CD4-positive, alpha-beta memory T cell (primary cell): ENCODE data around the gene PHLDB2. TPM values are rescaled to one million over a fixed set of nuclear protein-coding genes. Genes with fewer than 3 reads are reported as not detected.

ENCODE experiments used
- CTCF ChIA-PET: fragments of 350-600 bp; sonication (Branson Sonifier 250); formaldehyde crosslinking; loops from one replicate; lab custom pipeline; 2021; ENCODE audit warnings: inconsistent platforms; ENCODE audit not compliant: partially characterized antibody; lab: Charles Lee
- POLR2A ChIA-PET: fragments of 350-600 bp; sonication (Branson Sonifier 250); formaldehyde crosslinking; loops from one replicate; lab custom pipeline; 2021; ENCODE audit not compliant: partially characterized antibody; lab: Charles Lee
- DNase-seq, 5 donors: peaks; one replicate each; pipeline versions ENCODE4 v3.0.0 to v3.0.0-alpha.2; 2020 to 2022; ENCODE audit warnings: mixed read lengths in 1 of 5
- H3K27ac ChIP-seq: one replicate; pipeline ENCODE4 v1.7.0; 2013; ENCODE audit warnings: low read depth, low read length
- H3K27me3 ChIP-seq: 2 replicates; pipeline ENCODE4 v1.7.0; 2013; ENCODE audit warnings: mild to moderate bottlenecking, low read length, moderate library complexity; ENCODE audit not compliant: insufficient read depth
- H3K36me3 ChIP-seq: 2 replicates; pipeline ENCODE4 v1.7.0; 2013; ENCODE audit warnings: mild to moderate bottlenecking, low read length, moderate library complexity; ENCODE audit not compliant: insufficient read depth
- H3K4me1 ChIP-seq: 2 replicates; pipeline ENCODE4 v1.7.0; 2013; ENCODE audit warnings: mild to moderate bottlenecking, low read length, moderate library complexity; ENCODE audit not compliant: insufficient read depth
- H3K4me3 ChIP-seq, 2 donors: one replicate each; pipeline ENCODE4 v1.7.0; 2013; ENCODE audit warnings: low read length in 2 of 2, mild to moderate bottlenecking in 1 of 2
- H3K9me3 ChIP-seq, 2 donors: one replicate each; pipeline ENCODE4 v1.7.0; 2013; ENCODE audit warnings: low read length in 2 of 2, control low read depth in 1 of 2; ENCODE audit not compliant: control insufficient read depth in 1 of 2
- H3K27ac Mint-ChIP-seq, 7 donors: one replicate each; pipeline ENCODE4 v1.8.0; 2020 to 2021; ENCODE audit warnings: mixed read lengths in 7 of 7, mild to moderate bottlenecking in 6 of 7, inconsistent platforms in 3 of 7, moderate library complexity in 3 of 7
- H3K27me3 Mint-ChIP-seq, 2 donors: one replicate each; pipeline ENCODE4 v1.8.0; 2020 to 2021; ENCODE audit warnings: mixed read lengths in 2 of 2
- H3K36me3 Mint-ChIP-seq, 2 donors: one replicate each; pipeline ENCODE4 v1.8.0; 2020 to 2021; ENCODE audit warnings: mixed read lengths in 2 of 2, inconsistent platforms in 1 of 2, mild to moderate bottlenecking in 1 of 2
- H3K4me1 Mint-ChIP-seq, 4 donors: one replicate each; pipeline ENCODE4 v1.8.0; 2020 to 2021; ENCODE audit warnings: mixed read lengths in 4 of 4, mild to moderate bottlenecking in 1 of 4
- H3K4me3 Mint-ChIP-seq, 8 donors: one replicate each; pipeline ENCODE4 v1.8.0; 2020 to 2021; ENCODE audit warnings: mixed read lengths in 8 of 8, mild to moderate bottlenecking in 7 of 8, moderate library complexity in 6 of 8, inconsistent platforms in 3 of 8
- H3K9me3 Mint-ChIP-seq, 8 donors: one replicate each; pipeline ENCODE4 v1.8.0; 2020 to 2021; ENCODE audit warnings: mixed read lengths in 8 of 8, mild to moderate bottlenecking in 5 of 8, inconsistent platforms in 3 of 8, moderate library complexity in 1 of 8
- intact Hi-C: fragments of 100-400 bp; cut with micrococcal nuclease; formaldehyde crosslinking; loops from one replicate; pipeline ENCODE4 v1.15.1; 2023
- polyA plus RNA-seq, 2 donors: library from polyadenylated mRNA; unstranded; fragments of 300-500 nt; fragmentation: Illumina TruSeq; gene quantifications; one replicate each; pipeline ENCODE4 v1.2.3, GENCODE V29; 2021
- total RNA-seq, 2 experiments: library from RNA; stranded (reverse); gene quantifications; one replicate each; pipeline ENCODE4 v1.2.3, GENCODE V29; 2021

Gene PHLDB2
- total and polyA plus RNA-seq, 4 experiments from 2014 or later, result 2.8 to 8.5 (median 7.8) TPM

DNA sequence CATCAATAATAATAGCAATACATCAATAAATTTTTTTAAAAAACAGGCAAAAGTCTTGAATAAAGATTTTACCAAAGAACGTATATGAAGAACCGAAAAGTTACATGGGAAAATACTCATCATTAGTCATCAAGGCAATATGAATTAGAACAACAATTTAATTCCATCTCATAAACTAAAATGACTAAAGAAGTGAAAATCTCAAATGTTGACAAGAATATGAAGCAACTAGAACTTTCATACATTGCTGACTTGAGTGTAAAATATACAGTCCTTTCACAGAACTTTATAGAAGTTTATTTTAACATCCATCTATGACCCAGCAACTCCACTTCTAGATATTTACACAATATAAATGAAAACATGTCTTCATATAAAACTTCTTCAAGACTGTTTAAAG is 84.5 kb downstream of the PHLDB2 start:
- Mint-ChIP-seq H3K27me3 (no peaks in the 10 kb centered on the region), H3K4me3 (no peak overlapping the region), H3K36me3 (peaks cover 15 to 43% of the 10 kb centered on the region in 2 donors), H3K4me1 (no peaks in the 10 kb centered on the region), H3K9me3 (no peaks in the 10 kb centered on the region), H3K27ac (no peak overlapping the region)
- intact Hi-C loops, result no loop called here
- H3K9me3 ChIP-seq, result no peaks in the 10 kb centered on the region
- CTCF ChIA-PET, result no interaction called here
- POLR2A ChIA-PET, result no interaction called here
- H3K27ac ChIP-seq, result no peak overlapping the region
- H3K4me1 ChIP-seq, result no peaks in the 10 kb centered on the region
- H3K4me3 ChIP-seq, result no peak overlapping the region
- H3K36me3 ChIP-seq, result no peaks in the 10 kb centered on the region
- no peak for DNase-seq
- H3K27me3 ChIP-seq, result no peaks in the 10 kb centered on the region

DNA sequence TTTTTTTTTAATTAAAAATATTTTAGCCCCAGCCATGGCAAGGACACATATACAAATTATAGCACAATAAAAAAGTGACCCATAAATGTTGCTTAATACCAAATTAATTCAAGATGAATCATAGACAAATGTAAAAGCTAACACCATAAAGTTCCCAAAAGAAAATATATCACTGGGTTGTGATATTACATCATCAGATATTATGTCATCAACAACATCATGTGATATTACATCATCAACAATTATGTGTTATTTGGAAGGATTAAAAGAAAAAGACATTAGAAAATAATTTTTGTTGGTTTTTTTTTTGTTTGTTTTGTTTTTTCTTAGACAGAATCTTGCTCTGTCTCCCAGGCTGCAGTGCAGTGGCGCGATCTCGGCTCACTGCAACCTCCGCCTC is 85.3 kb downstream of the PHLDB2 start:
- CTCF ChIA-PET, result no interaction called here
- Histone ChIP-seq H3K4me3 (no peak overlapping the region), H3K4me1 (no peaks in the 10 kb centered on the region), H3K27ac (no peak overlapping the region), H3K9me3 (no peaks in the 10 kb centered on the region), H3K27me3 (no peaks in the 10 kb centered on the region), H3K36me3 (no peaks in the 10 kb centered on the region)
- Mint-ChIP-seq H3K4me3 (no peak overlapping the region), H3K27ac (no peak overlapping the region), H3K27me3 (no peaks in the 10 kb centered on the region), H3K36me3 (peaks cover 11 to 37% of the 10 kb centered on the region in 2 donors), H3K9me3 (no peaks in the 10 kb centered on the region), H3K4me1 (no peaks in the 10 kb centered on the region)
- POLR2A ChIA-PET, result no interaction called here
- intact Hi-C loops, result no loop called here
- DNase-seq, result no peak

DNA sequence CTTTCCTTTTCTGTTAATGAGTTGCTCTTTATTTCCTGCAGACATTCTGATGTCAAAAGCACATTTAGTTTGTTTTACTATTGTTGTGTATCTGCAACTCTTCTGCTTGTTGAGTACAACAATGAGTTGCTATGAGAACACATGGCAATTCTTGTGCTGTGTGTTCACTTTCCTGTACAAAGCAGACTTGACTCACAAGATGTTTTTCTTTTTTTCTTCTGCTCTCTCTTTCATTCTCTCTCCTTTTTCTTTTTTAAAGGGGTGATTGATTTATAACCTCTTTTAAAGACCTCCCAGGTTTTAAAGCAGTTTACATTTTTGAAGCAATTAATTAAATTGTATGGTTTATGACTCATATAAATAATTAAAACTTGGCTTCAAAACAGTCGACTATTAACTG is 88.2 kb downstream of the PHLDB2 start:
- H3K4me3 Mint-ChIP-seq, result no peak overlapping the region
- intact Hi-C loops, result no loop called here
- H3K36me3 Mint-ChIP-seq, result peaks cover 3 to 21% of the 10 kb centered on the region in 2 donors
- H3K27me3 ChIP-seq, result no peaks in the 10 kb centered on the region
- ChIA-PET POLR2A (no interaction called here), CTCF (interaction anchor here (1.5 kb wide), 1 partner anchor 67 kb away, joined by 3 read pairs; no protein-coding TSS in a partner anchor)
- peaks cover 0 to 1% of the 10 kb centered on the region in 2 donors for H3K27me3 Mint-ChIP-seq
- DNase-seq, result no peak
- H3K4me3 ChIP-seq, result no peak overlapping the region
- H3K4me1 ChIP-seq, result no peaks in the 10 kb centered on the region
- no peaks in the 10 kb centered on the region for H3K9me3 Mint-ChIP-seq
- H3K9me3 ChIP-seq, result no peaks in the 10 kb centered on the region
- H3K36me3 ChIP-seq, result no peaks in the 10 kb centered on the region
- H3K4me1 Mint-ChIP-seq, result no peaks in the 10 kb centered on the region
- H3K27ac ChIP-seq, result no peak overlapping the region
- no peak overlapping the region for H3K27ac Mint-ChIP-seq

DNA sequence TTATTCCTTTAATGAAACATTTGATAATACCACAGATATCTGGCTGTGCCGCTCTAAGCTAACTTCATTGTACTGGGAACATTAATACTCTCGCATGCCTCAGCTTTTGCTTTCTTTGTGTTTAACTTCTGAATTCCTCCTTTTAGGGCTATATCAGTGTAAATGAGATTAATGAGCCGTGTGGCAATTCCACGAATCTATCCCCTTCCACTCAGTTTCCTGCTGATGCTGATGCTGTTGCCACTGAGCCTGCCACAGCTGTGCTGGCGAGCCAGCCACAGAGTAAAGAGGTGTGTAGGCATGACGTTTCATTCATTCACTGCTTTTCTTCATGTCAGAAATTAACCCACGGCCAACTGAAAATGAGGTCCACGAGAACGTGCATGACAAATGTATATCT is 89.7 kb downstream of the PHLDB2 start:
- Histone ChIP-seq H3K36me3 (no peaks in the 10 kb centered on the region), H3K4me3 (no peak overlapping the region), H3K27me3 (no peaks in the 10 kb centered on the region), H3K9me3 (no peaks in the 10 kb centered on the region), H3K27ac (no peak overlapping the region), H3K4me1 (no peaks in the 10 kb centered on the region)
- no peak overlapping the region for H3K27ac Mint-ChIP-seq
- peaks cover 0 to 1% of the 10 kb centered on the region in 2 donors for H3K27me3 Mint-ChIP-seq
- ChIA-PET CTCF (no interaction called here), POLR2A (no interaction called here)
- H3K36me3 Mint-ChIP-seq, result peaks cover 2 to 19% of the 10 kb centered on the region in 2 donors
- intact Hi-C loops, result no loop called here
- no peaks in the 10 kb centered on the region for H3K4me1 Mint-ChIP-seq
- no peaks in the 10 kb centered on the region for H3K9me3 Mint-ChIP-seq
- DNase-seq, result no peak
- no peak overlapping the region for H3K4me3 Mint-ChIP-seq

DNA sequence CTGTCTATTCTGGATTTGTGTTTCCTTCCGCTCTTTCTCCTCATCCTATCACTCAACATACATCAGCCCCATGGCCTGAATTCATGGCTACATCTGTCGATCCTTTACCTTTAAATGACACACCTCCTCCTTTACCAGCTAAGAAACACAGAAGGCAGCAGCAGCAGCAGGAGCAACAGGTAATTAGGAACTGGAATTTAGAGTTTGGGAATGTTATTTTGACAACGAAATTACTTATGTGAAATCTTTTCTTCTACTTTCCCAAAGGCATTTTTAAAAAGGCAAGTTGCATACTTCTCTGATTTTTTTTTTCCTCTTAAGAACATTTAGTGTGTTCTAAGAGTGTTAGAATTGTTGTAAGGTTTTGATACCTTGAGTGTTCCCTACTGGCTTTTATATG is 90.6 kb downstream of the PHLDB2 start:
- no peaks in the 10 kb centered on the region for H3K9me3 Mint-ChIP-seq
- no peaks in the 10 kb centered on the region for H3K4me1 Mint-ChIP-seq
- Histone ChIP-seq H3K4me1 (no peaks in the 10 kb centered on the region), H3K27ac (no peak overlapping the region), H3K36me3 (no peaks in the 10 kb centered on the region), H3K9me3 (no peaks in the 10 kb centered on the region), H3K4me3 (no peak overlapping the region), H3K27me3 (no peaks in the 10 kb centered on the region)
- DNase-seq, result no peak
- no peak overlapping the region for H3K4me3 Mint-ChIP-seq
- H3K27me3 Mint-ChIP-seq, result peaks cover 0 to 1% of the 10 kb centered on the region in 2 donors
- CTCF ChIA-PET, result no interaction called here
- POLR2A ChIA-PET, result no interaction called here
- peaks cover 1 to 16% of the 10 kb centered on the region in 2 donors for H3K36me3 Mint-ChIP-seq
- H3K27ac Mint-ChIP-seq, result no peak overlapping the region
- intact Hi-C loops, result no loop called here

DNA sequence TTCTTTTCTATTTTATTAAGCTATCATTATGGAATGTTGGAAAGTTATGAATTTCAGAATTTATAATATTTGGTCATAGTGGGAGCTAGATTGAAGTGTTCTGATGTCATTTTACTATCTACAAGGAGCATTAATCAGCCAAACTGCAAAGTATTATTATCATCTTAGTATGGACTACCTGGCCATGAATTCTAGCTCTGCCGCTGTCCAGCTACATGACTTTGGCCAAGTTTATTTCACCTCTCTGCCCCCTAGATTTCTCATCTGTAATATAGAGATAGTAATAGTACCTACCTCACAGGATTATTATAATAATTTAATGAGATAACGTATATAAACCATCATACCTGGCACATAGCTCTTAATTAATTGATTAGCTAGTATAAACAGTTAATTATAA is 92.0 kb downstream of the PHLDB2 start:
- Mint-ChIP-seq H3K4me1 (no peaks in the 10 kb centered on the region), H3K4me3 (no peak overlapping the region), H3K27ac (no peak overlapping the region), H3K36me3 (peaks cover 1 to 10% of the 10 kb centered on the region in 2 donors), H3K9me3 (no peaks in the 10 kb centered on the region), H3K27me3 (peaks cover 0 to 1% of the 10 kb centered on the region in 2 donors)
- no peaks in the 10 kb centered on the region for H3K9me3 ChIP-seq
- H3K27ac ChIP-seq, result no peak overlapping the region
- H3K4me3 ChIP-seq, result no peak overlapping the region
- intact Hi-C loops, result no loop called here
- H3K4me1 ChIP-seq, result no peaks in the 10 kb centered on the region
- POLR2A ChIA-PET, result no interaction called here
- CTCF ChIA-PET, result interaction anchor here (0.7 to 1.7 kb wide), 7 partner anchors 14 to 258 kb away, joined by 3 to 5 read pairs (median 4); no protein-coding TSS in a partner anchor
- H3K27me3 ChIP-seq, result no peaks in the 10 kb centered on the region
- no peak for DNase-seq
- no peaks in the 10 kb centered on the region for H3K36me3 ChIP-seq

DNA sequence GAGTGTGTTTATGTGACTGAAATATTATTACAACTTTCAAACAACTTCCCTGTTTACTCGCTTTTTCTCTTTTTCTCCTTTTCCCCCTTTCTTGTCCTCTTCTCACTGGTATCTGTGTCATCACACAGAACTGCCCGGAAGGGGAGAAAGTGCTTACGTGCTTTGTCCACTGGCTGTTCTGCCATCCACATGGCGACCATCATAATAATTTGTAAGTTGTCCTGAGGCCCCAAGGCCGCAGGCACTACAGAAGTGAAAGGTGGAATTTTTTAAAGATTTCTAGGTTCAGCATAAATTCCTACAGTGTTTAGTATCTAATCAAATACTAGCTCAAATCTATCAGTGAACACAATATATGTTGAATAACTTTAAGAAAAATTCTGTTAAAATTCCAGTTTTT is 93.0 kb downstream of the PHLDB2 start:
- H3K4me1 ChIP-seq, result no peaks in the 10 kb centered on the region
- no peaks in the 10 kb centered on the region for H3K4me1 Mint-ChIP-seq
- H3K4me3 Mint-ChIP-seq, result no peak overlapping the region
- no peaks in the 10 kb centered on the region for H3K9me3 Mint-ChIP-seq
- no peaks in the 10 kb centered on the region for H3K36me3 ChIP-seq
- no peak for DNase-seq
- POLR2A ChIA-PET, result no interaction called here
- H3K27ac Mint-ChIP-seq, result no peak overlapping the region
- H3K27me3 Mint-ChIP-seq, result peaks cover 0 to 1% of the 10 kb centered on the region in 2 donors
- H3K9me3 ChIP-seq, result no peaks in the 10 kb centered on the region
- peaks cover 1 to 11% of the 10 kb centered on the region in 2 donors for H3K36me3 Mint-ChIP-seq
- no peak overlapping the region for H3K4me3 ChIP-seq
- intact Hi-C loops, result no loop called here
- H3K27ac ChIP-seq, result no peak overlapping the region
- CTCF ChIA-PET, result interaction anchor here (1.1 to 1.7 kb wide), 2 partner anchors 13 to 234 kb away, joined by 4 read pairs; no protein-coding TSS in a partner anchor
- no peaks in the 10 kb centered on the region for H3K27me3 ChIP-seq
